SK-N-MC (cell line): ENCODE results near the gene AATK.

Source experiments
- EZH2 ChIP-seq: fragments of 200-600 bp; sonication (generic); IDR thresholded peaks from one replicate; pipeline ENCODE4 v1.6.1; 2017; ENCODE audit warnings: antibody characterized with exemption
- FOXP2 ChIP-seq: optimal IDR thresholded peaks from 2 replicates; pipeline ENCODE3; 2011; ENCODE audit warnings: mild to moderate bottlenecking, moderate library complexity; ENCODE audit not compliant: insufficient read depth; ENCODE audit errors: extremely low read length, control extremely low read depth
- POLR2AphosphoS5 ChIP-seq: IDR thresholded peaks from 2 replicates; pipeline ENCODE4 v1.6.1; 2012; ENCODE audit warnings: mild to moderate bottlenecking, low read depth, low read length, borderline replicate concordance

GRCh38 chr17:81160747-81161453 is 5.1 kb downstream of the AATK start:
- TF ChIP-seq POLR2AphosphoS5, result no peak
- no peak for TF ChIP-seq EZH2
- no peak for TF ChIP-seq FOXP2
